ENCODE results near the gene C17orf78.
A peak's percentile ranks its signal among the peaks of the same experiment; 100 is the strongest.

The C17orf78 gene

DNA sequence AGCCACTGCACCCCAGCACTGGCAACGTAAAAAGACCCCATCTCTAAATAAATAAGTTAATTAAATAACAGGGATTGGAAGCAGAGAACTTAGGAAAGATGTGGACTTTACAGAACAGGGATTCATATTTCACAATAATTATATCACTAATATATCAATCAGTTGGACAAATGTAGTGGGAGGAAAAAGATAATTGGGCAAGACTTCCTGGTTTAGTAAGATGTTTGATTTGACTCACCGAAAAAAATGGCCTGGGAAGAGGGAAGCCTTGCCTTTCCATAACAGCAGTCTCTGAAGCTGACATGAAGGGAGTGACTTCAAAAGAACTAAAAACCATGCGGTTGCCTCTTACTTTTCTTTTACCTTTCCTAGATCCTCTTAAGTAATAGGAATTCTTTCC, 15.2 kb upstream of the C17orf78 start:
- no peak overlapping the region for H3K4me3 ChIP-seq (ENCODE audit: low read depth, low read length)
- TF ChIP-seq, protein P1, sequence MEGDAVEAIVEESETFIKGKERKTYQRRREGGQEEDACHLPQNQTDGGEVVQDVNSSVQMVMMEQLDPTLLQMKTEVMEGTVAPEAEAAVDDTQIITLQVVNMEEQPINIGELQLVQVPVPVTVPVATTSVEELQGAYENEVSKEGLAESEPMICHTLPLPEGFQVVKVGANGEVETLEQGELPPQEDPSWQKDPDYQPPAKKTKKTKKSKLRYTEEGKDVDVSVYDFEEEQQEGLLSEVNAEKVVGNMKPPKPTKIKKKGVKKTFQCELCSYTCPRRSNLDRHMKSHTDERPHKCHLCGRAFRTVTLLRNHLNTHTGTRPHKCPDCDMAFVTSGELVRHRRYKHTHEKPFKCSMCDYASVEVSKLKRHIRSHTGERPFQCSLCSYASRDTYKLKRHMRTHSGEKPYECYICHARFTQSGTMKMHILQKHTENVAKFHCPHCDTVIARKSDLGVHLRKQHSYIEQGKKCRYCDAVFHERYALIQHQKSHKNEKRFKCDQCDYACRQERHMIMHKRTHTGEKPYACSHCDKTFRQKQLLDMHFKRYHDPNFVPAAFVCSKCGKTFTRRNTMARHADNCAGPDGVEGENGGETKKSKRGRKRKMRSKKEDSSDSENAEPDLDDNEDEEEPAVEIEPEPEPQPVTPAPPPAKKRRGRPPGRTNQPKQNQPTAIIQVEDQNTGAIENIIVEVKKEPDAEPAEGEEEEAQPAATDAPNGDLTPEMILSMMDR (IDR thresholded peaks at IDR 0.05; ENCODE audit: insufficient read depth, low read length, missing control alignments): no peak
- POLR2A ChIA-PET: no interaction called here
- no peak for DNase-seq (ENCODE audit: low read depth, low spot score)
- CTCF ChIA-PET: interaction anchor here (1.5 to 4.6 kb wide), 3 partner anchors 13 to 758 kb away, joined by 4 to 44 read pairs (median 6); partner anchors contain the start of gene C17orf78

DNA sequence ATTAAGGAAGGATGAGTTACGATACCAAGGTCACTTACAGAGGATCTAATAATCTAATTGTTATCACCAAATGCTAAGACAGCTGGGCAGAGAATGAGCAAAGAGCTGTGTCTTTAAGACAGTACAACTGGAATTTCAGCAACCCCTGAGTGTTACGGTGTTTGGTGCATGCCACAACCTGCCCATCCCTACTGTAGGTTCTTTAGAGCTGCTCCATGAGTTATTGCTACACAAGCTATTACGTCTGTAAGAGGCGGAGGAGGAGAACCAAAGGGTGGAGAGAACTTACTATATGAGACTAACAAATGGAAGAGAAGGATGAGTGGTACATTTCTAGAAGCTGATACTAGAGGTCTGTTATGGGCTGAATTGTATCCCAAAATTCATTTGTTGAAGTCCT, 14.2 kb upstream of the C17orf78 start:
- POLR2A ChIA-PET: no interaction called here

DNA sequence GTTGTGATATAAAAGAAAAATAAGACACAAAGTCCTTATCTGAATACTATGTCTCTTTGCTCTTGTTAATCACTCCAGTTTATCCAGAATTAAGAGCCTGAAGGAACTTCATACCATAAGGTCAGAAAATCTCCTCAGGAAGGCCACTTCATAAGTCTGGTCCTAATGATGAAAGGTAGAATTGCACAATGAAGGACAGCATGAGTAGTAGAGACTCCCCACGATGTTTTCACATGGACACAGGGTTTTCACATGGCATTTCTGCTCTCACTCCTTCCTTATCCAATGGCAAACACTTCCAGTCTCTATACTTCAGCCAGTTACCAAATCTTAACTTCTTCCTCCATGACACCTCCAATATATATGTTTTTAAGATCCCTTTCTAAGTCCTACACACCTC, 10.2 kb upstream of the C17orf78 start:
- no peak for DNase-seq (ENCODE audit: low read depth, low spot score)
- TF ChIP-seq, protein P1 (IDR thresholded peaks at IDR 0.05; ENCODE audit: insufficient read depth, low read length, missing control alignments): no peak
- ChIA-PET CTCF (interaction anchor here (3.4 kb wide), 1 partner anchor 8 kb away, joined by 26 read pairs; no protein-coding TSS in a partner anchor), POLR2A (no interaction called here)
- H3K4me3 ChIP-seq (ENCODE audit: low read depth, low read length): no peak overlapping the region

More for the DNA sequence above, 14.2 kb upstream of the C17orf78 start:
- CTCF ChIA-PET: interaction anchor here (0.7 to 4.6 kb wide), 3 partner anchors 13 to 759 kb away, joined by 3 to 44 read pairs (median 3); partner anchors contain the start of gene C17orf78
- TF ChIP-seq, protein P1 (IDR thresholded peaks at IDR 0.05; ENCODE audit: insufficient read depth, low read length, missing control alignments): no peak
- H3K4me3 ChIP-seq (ENCODE audit: low read depth, low read length): no peak overlapping the region
- no peak for DNase-seq (ENCODE audit: low read depth, low spot score)

DNA sequence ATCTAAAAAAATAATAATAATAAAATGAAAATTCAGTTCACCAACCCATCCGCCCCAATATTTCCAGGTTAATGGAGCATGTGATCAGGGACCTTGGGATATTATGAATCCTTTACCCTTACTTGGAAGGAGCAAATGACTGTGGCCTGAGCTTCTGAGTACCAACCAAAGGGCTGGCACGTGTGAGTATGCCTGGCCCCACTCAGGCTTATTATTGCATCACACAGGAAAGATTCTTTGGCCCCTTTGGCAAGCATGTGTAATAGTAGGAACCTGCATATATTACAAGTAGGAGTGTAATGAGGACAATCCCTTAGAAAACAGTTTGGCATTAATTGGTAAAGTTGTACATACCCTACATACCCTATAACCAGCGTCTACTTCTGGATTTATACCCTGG, 7.2 kb upstream of the C17orf78 start:
- TF ChIP-seq, protein P1 (IDR thresholded peaks at IDR 0.05; ENCODE audit: insufficient read depth, low read length, missing control alignments): no peak
- ChIA-PET POLR2A (no interaction called here), CTCF (interaction anchor here (1.1 to 1.4 kb wide), 3 partner anchors 8 to 740 kb away, joined by 3 to 5 read pairs (median 4); partner anchors contain the start of gene C17orf78)
- H3K4me3 ChIP-seq (ENCODE audit: low read depth, low read length): no peak overlapping the region
- no peak for DNase-seq (ENCODE audit: low read depth, low spot score)

DNA sequence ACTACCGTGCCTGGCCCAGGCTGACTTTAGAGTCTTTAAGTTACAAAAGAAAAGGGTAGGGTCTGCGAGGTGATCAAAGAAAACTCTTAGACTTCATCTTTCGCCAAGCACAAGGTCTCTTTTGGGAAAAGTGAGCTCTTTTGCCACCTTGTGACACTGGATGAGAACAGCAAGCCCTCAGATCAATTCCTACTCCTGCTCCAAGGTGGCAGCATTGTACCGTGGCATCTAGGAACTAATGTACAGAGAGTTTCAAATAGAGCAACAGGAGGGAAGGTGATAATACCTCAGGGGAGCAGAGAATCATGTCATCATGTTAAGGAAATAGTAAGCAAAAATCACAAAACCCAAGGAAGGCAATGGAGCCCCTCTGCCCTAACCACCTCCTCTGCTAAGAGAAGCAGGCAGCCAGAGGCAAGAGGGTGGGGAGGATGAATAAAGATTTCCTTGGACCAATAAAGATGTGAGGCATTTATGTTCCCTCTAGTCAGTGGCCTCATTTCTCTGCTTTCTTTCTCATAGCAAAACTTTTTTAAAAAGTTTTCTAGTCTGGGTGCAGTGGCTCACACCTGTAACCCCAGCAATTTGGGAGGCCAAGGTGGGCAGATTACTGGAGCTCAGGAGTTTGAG, 2.1 kb upstream of the C17orf78 start:
- CTCF ChIA-PET: interaction anchor here (0.6 to 8.7 kb wide), 76 partner anchors 9 to 776 kb away, joined by 3 to 189 read pairs (median 4); partner anchors contain the start of genes MRM1 and SYNRG
- POLR2A ChIA-PET: no interaction called here
- no peak overlapping the region for H3K4me3 ChIP-seq (ENCODE audit: low read depth, low read length)
- TF ChIP-seq, protein P1 (IDR thresholded peaks at IDR 0.05; ENCODE audit: insufficient read depth, low read length, missing control alignments): peak; percentile 99
- DNase-seq (ENCODE audit: low read depth, low spot score): peak; percentile 42

DNA sequence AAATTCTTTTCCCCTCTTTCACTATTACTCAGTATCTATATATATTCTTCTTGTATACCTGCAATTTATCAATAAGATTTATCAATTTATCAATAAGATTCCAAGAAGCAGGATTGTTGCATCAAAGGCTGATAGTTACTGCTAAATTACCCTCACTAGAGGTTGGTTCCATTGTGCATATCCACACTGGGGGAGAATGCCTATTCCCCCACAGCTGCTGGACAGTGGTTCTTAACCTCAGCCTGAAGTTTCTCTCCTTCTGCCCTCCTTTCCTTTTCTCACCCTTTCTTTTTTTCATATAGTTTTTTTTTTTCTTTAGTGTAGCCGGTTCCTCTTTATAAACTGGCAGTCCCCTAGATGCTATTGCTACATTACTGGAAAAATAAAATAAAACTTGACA, 6.3 kb downstream of the C17orf78 start:
- TF ChIP-seq, protein P1 (IDR thresholded peaks at IDR 0.05; ENCODE audit: insufficient read depth, low read length, missing control alignments): no peak
- H3K4me3 ChIP-seq (ENCODE audit: low read depth, low read length): no peak overlapping the region
- CTCF ChIA-PET: interaction anchor here (1.2 to 2.2 kb wide), 2 partner anchors 9 to 10 kb away, joined by 3 to 25 read pairs; no protein-coding TSS in a partner anchor
- DNase-seq (ENCODE audit: low read depth, low spot score): no peak
- POLR2A ChIA-PET: no interaction called here

All from AG04449 (cell line).